Uterus (tissue), 2 donors: ENCODE results near the gene CYSLTR1.

Experiments
- CTCF ChIP-seq, 4 experiments: fragments of 200-600 bp in 2 of 4; fragments of 450-650 bp in 2 of 4; sonication (generic) in 2 of 4; IDR thresholded peaks; one replicate each; pipeline ENCODE4 v1.5.1; 2016 to 2019; ENCODE audit warnings: antibody characterized with exemption in 4 of 4, mild to moderate bottlenecking in 2 of 4, moderate library complexity in 1 of 4
- POLR2A ChIP-seq, 2 donors: fragments of 450-650 bp; IDR thresholded peaks; one replicate each; pipeline ENCODE4 v1.6.1; 2016; ENCODE audit warnings: antibody characterized with exemption in 2 of 2, mild to moderate bottlenecking in 1 of 2, moderate library complexity in 1 of 2

- TF ChIP-seq CTCF (IDR thresholded peaks at IDR 0.05) (no peak), POLR2A (IDR thresholded peaks at IDR 0.05) (no peak)
Observed at GRCh38 chrX:78377186-78377585, 49.8 kb upstream of the CYSLTR1 start.
